HCT116 (cell line): ENCODE measurements around the gene KLRD1. TPM values are rescaled to one million over a fixed set of nuclear protein-coding genes. Genes with fewer than 3 reads are reported as not detected.

Experiments used
- ATAC-seq: fragments of 200-7000 bp; cut with Tn5 transposase; 2 replicates; pipeline ENCODE4 v1.9.1; 2020; ENCODE audit warnings: mild to moderate bottlenecking, moderate library complexity
- BruUV-seq: library from RNA; stranded (reverse); fragments of 400-500 nt; replicated peaks from 2 replicates; lab custom pipeline; 2021; lab: Mats Ljungman, UMichigan
- CTCF ChIA-PET: fragments of 300-600 bp; sonication (Branson Sonifier 250); formaldehyde crosslinking; loops from one replicate; lab custom pipeline; 2021; ENCODE audit warnings: antibody characterized with exemption; lab: Charles Lee
- POLR2A ChIA-PET: fragments of 300-600, 350-600 bp; sonication (Branson Sonifier 250); formaldehyde crosslinking; loops from one replicate; lab custom pipeline; 2021; ENCODE audit warnings: antibody characterized with exemption; lab: Charles Lee
- RAD21 ChIA-PET, 2 experiments: fragments of 300-600 bp; sonication (Branson Sonifier 250); formaldehyde crosslinking; loops; one replicate each; lab custom pipeline; 2023; ENCODE audit warnings: low total read pairs in 2 of 2; ENCODE audit not compliant: uncharacterized antibody in 2 of 2, unreplicated experiment in 2 of 2, low non-redundant PET in 1 of 2; lab: Charles Lee
- DNase-seq: peaks from one replicate; pipeline ENCODE4 v3.0.0-alpha.2; 2010; ENCODE audit warnings: low read depth, low spot score
- H2AFZ ChIP-seq: fragments of 200-600 bp; shearing (Covaris generic), sonication (generic); 2 replicates; pipeline ENCODE4 v1.6.1; 2017; ENCODE audit warnings: low read depth, mixed run types, mixed read lengths, antibody characterized with exemption, low read length; ENCODE audit not compliant: poor library complexity, severe bottlenecking
- H3K27ac ChIP-seq: 2 replicates; pipeline ENCODE4 v1.5.1; 2012; ENCODE audit warnings: low read depth, low read length
- H3K27me3 ChIP-seq: fragments of 200-600 bp; sonication (generic); 2 replicates; pipeline ENCODE4 v1.6.1; 2016; ENCODE audit warnings: mixed run types, low read length, mixed read lengths; ENCODE audit not compliant: insufficient read depth
- H3K36me3 ChIP-seq, 2 experiments: fragments of 200-500 bp in 1 of 2; fragments of 200-600 bp in 1 of 2; sonication (Bioruptor generic) in 1 of 2; sonication (generic) in 1 of 2; 2 replicates each; pipeline versions ENCODE4 v1.5.1 to v1.6.1; 2014 to 2016; ENCODE audit warnings: low read length in 2 of 2, inconsistent platforms in 1 of 2, mixed read lengths in 1 of 2, mixed run types in 1 of 2; ENCODE audit not compliant: insufficient read depth in 2 of 2, control insufficient read depth in 1 of 2
- H3K4me1 ChIP-seq, 2 experiments: fragments of 200-600 bp in 1 of 2; sonication (generic) in 1 of 2; 2 replicates each; pipeline versions ENCODE4 v1.5.1 to v1.6.1; 2012 to 2017; ENCODE audit warnings: low read length in 2 of 2, inconsistent platforms in 1 of 2, mild to moderate bottlenecking in 1 of 2, mixed read lengths in 1 of 2, mixed run types in 1 of 2, moderate library complexity in 1 of 2; ENCODE audit not compliant: insufficient read depth in 2 of 2, control insufficient read depth in 1 of 2
- H3K4me2 ChIP-seq: fragments of 200-600 bp; sonication (generic); 2 replicates; pipeline ENCODE4 v1.6.1; 2017; ENCODE audit warnings: mixed run types, low read length, mixed read lengths
- H3K4me3 ChIP-seq, 2 experiments: fragments of 200-600 bp in 1 of 2; sonication (generic) in 1 of 2; replicated peaks in 1 of 2; 2 replicates each; pipeline ENCODE4 v1.5.1; 2011 to 2016; ENCODE audit warnings: low read length in 2 of 2, control low read depth in 1 of 2, low read depth in 1 of 2, mild to moderate bottlenecking in 1 of 2, mixed read lengths in 1 of 2, mixed run types in 1 of 2
- H3K79me2 ChIP-seq: fragments of 200-600 bp; sonication (generic); 2 replicates; pipeline ENCODE4 v1.6.1; 2017; ENCODE audit warnings: mild to moderate bottlenecking, mixed run types, low read length, moderate library complexity, mixed read lengths; ENCODE audit not compliant: insufficient read depth
- H3K9ac ChIP-seq: fragments of 200-600 bp; sonication (generic); 2 replicates; pipeline ENCODE4 v1.6.1; 2016; ENCODE audit warnings: low read length, mixed read lengths
- H3K9me2 ChIP-seq: fragments of 200-600 bp; sonication (generic), shearing (Covaris generic); 2 replicates; pipeline ENCODE4 v1.6.1; 2017; ENCODE audit warnings: mixed run types, mild to moderate bottlenecking, moderate library complexity; ENCODE audit not compliant: insufficient read depth
- H3K9me3 ChIP-seq, 2 experiments: fragments of 200-500 bp in 1 of 2; fragments of 200-600 bp in 1 of 2; sonication (Bioruptor generic) in 1 of 2; sonication (generic) in 1 of 2; 2 replicates each; pipeline ENCODE4 v1.6.1; 2014 to 2017; ENCODE audit warnings: low read length in 2 of 2, mixed read lengths in 2 of 2, inconsistent platforms in 1 of 2, low read depth in 1 of 2, mild to moderate bottlenecking in 1 of 2, mixed run types in 1 of 2, moderate library complexity in 1 of 2; ENCODE audit not compliant: control insufficient read depth in 1 of 2, insufficient read depth in 1 of 2
- H4K20me1 ChIP-seq: fragments of 200-600 bp; sonication (generic), shearing (Covaris generic); 2 replicates; pipeline ENCODE4 v1.6.1; 2017; ENCODE audit warnings: mixed run types, mild to moderate bottlenecking, moderate library complexity; ENCODE audit not compliant: insufficient read depth
- ATF3 ChIP-seq: IDR thresholded peaks from 2 replicates; pipeline ENCODE4 v1.6.1; 2012
- CBX3 ChIP-seq: IDR thresholded peaks from 2 replicates; pipeline ENCODE4 v1.6.1; 2012; ENCODE audit warnings: low read depth
- CEBPB ChIP-seq: IDR thresholded peaks from 2 replicates; pipeline ENCODE4 v1.6.1; 2012; ENCODE audit warnings: low read depth
- CTCF ChIP-seq, 3 experiments: fragments of 200-600 bp in 1 of 3; sonication (generic) in 1 of 3; IDR thresholded peaks in 2 of 3; conservative IDR thresholded peaks in 1 of 3; 2 replicates each; pipeline ENCODE4 v1.5.1; 2012 to 2017; ENCODE audit warnings: low read depth in 2 of 3, low read length in 2 of 3, antibody characterized with exemption in 1 of 3, borderline replicate concordance in 1 of 3, control low read depth in 1 of 3, mild to moderate bottlenecking in 1 of 3, mixed read lengths in 1 of 3, mixed run types in 1 of 3, moderate library complexity in 1 of 3; ENCODE audit not compliant: insufficient read depth in 1 of 3
- EGR1 ChIP-seq: IDR thresholded peaks from 2 replicates; pipeline ENCODE4 v1.6.1; 2012; ENCODE audit warnings: low read depth
- ELF1 ChIP-seq: IDR thresholded peaks from 2 replicates; pipeline ENCODE4 v1.6.1; 2012; ENCODE audit warnings: low read depth, borderline replicate concordance
- EZH2 ChIP-seq: fragments of 200-600 bp; sonication (generic); IDR thresholded peaks from 2 replicates; pipeline ENCODE4 v1.6.1; 2017; ENCODE audit warnings: antibody characterized with exemption, mixed run types
- EZH2phosphoT487 ChIP-seq: fragments of 200-600 bp; IDR thresholded peaks from 2 replicates; pipeline ENCODE4 v1.6.1; 2018; ENCODE audit warnings: antibody characterized with exemption, borderline replicate concordance
- JUND ChIP-seq: IDR thresholded peaks from 2 replicates; pipeline ENCODE4 v1.6.1; 2012
- MAX ChIP-seq: IDR thresholded peaks from 2 replicates; pipeline ENCODE4 v1.6.1; 2012
- POLR2AphosphoS5 ChIP-seq: IDR thresholded peaks from 2 replicates; pipeline ENCODE4 v1.6.1; 2011; ENCODE audit warnings: mild to moderate bottlenecking, low read depth, low read length, moderate library complexity
- RAD21 ChIP-seq: IDR thresholded peaks from 2 replicates; pipeline ENCODE4 v1.6.1; 2012; ENCODE audit warnings: low read depth, mild to moderate bottlenecking
- REST ChIP-seq: IDR thresholded peaks from 2 replicates; pipeline ENCODE4 v1.6.1; 2012; ENCODE audit warnings: low read depth
- SIN3A ChIP-seq: IDR thresholded peaks from 2 replicates; pipeline ENCODE4 v1.6.1; 2012; ENCODE audit warnings: low read depth
- SP1 ChIP-seq: IDR thresholded peaks from 2 replicates; pipeline ENCODE4 v1.6.1; 2012; ENCODE audit warnings: low read depth
- SRF ChIP-seq: IDR thresholded peaks from 2 replicates; pipeline ENCODE4 v1.6.1; 2012; ENCODE audit warnings: low read depth
- TCF7L2 ChIP-seq: IDR thresholded peaks from 2 replicates; pipeline ENCODE4 v1.7.0; 2011; ENCODE audit warnings: borderline replicate concordance, inconsistent platforms; ENCODE audit not compliant: insufficient read depth, insufficient read length; ENCODE audit errors: extremely low read depth
- YY1 ChIP-seq: IDR thresholded peaks from 2 replicates; pipeline ENCODE4 v1.6.1; 2011; ENCODE audit warnings: low read length, low read depth, moderate library complexity, mild to moderate bottlenecking; ENCODE audit not compliant: insufficient replicate concordance; ENCODE audit errors: extremely low read depth
- ZBTB33 ChIP-seq: IDR thresholded peaks from 2 replicates; pipeline ENCODE4 v1.6.1; 2011; ENCODE audit warnings: mild to moderate bottlenecking, low read length, moderate library complexity; ENCODE audit not compliant: insufficient replicate concordance; ENCODE audit errors: extremely low read depth
- ZNF274 ChIP-seq: fragments of 200-500 bp; sonication (Bioruptor generic); IDR thresholded peaks from 2 replicates; pipeline ENCODE4 v1.6.1; 2014; ENCODE audit warnings: mild to moderate bottlenecking, low read depth, low read length, inconsistent platforms
- intact Hi-C: fragments of 100-400 bp; cut with micrococcal nuclease; formaldehyde crosslinking; loops from 2 replicates; pipeline ENCODE4 v1.10.0; 2022
- total RNA-seq: library from RNA; stranded (reverse); gene quantifications from one replicate; pipeline ENCODE4 v1.2.1, GENCODE V29; 2021; ENCODE audit not compliant: unreplicated experiment

KLRD1 gene
- total RNA-seq, 1 experiment from 2014 or later: 0.27 TPM

GRCh38 chr12:10320643-10321042 lies 13.0 kb downstream of the KLRD1 start:
- Histone ChIP-seq H3K27me3 (no peaks in the 10 kb centered on the region), H2AFZ (no peak overlapping the region), H3K36me3 (no peaks in the 10 kb centered on the region), H4K20me1 (no peaks in the 10 kb centered on the region), H3K9me3 (no peaks in the 10 kb centered on the region), H3K79me2 (no peaks in the 10 kb centered on the region), H3K4me3 (no peak overlapping the region), H3K9ac (no peak overlapping the region), H3K4me1 (no peaks in the 10 kb centered on the region), H3K9me2 (no peaks in the 10 kb centered on the region), H3K27ac (no peak overlapping the region), H3K4me2 (no peak overlapping the region)
- CTCF ChIA-PET: no interaction called here
- intact Hi-C loops: no loop called here
- BruUV-seq: no TSS peak
- TF ChIP-seq ZNF274: no peak
- TF ChIP-seq EZH2: no peak
- no peak for TF ChIP-seq CBX3
- no peak for TF ChIP-seq RAD21
- no peak for TF ChIP-seq EZH2phosphoT487
- TF ChIP-seq YY1: no peak
- TF ChIP-seq TCF7L2: no peak
- no peak for TF ChIP-seq SRF
- TF ChIP-seq EGR1: no peak
- TF ChIP-seq MAX: no peak
- TF ChIP-seq SP1: no peak
- TF ChIP-seq SIN3A: no peak
- TF ChIP-seq CTCF (IDR thresholded peaks at IDR 0.05 in 2 of 3, conservative IDR thresholded peaks at IDR 0.05 in 1 of 3; ENCODE audit: borderline replicate concordance in 1 of 3, insufficient read depth in 1 of 3, low read depth in 2 of 3, low read length in 2 of 3): no peak
- no peak for TF ChIP-seq REST
- no peak for TF ChIP-seq CEBPB
- TF ChIP-seq JUND: no peak
- TF ChIP-seq ZBTB33: no peak
- no peak for TF ChIP-seq ATF3
- TF ChIP-seq ELF1: no peak
- TF ChIP-seq POLR2AphosphoS5: no peak
- DNase-seq (no peak), ATAC-seq (no peak)
- POLR2A ChIA-PET: no interaction called here
- RAD21 ChIA-PET: no interaction called here
